GM21360 (cell line): ENCODE data around the gene KLHL17.
A peak's percentile ranks its signal among the peaks of the same experiment; 100 is the strongest.

ENCODE experiments used
- ATAC-seq: cut with Tn5 transposase; IDR thresholded peaks from one replicate; pipeline ENCODE4 v1.9.1; 2021; ENCODE audit warnings: mild to moderate bottlenecking, moderate library complexity; ENCODE audit not compliant: unreplicated experiment

The KLHL17 gene

DNA sequence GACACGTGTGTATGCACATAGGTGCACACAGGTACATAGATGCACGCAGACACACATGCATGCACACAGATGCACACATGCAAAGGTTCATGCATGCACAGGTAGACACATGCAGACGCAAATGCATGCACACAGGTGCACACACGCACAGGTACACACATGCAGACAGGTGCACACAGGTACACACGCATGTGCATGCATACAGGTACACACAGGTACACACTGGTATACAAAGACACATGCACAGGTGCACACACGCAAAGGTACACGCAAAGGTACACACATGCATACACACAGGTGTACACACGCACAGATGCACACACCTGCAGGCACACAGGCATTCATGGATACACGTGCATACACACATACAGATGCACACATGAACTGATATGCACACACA lies 10.1 kb upstream of the KLHL17 start:
- no peak for ATAC-seq

GRCh38 chr1:950881-951280 lies 9.5 kb upstream of the KLHL17 start:
- ATAC-seq = no peak

- no peak for ATAC-seq
These were observed 9.0 kb upstream of the KLHL17 start for GRCh38 chr1:951364-951763.

DNA sequence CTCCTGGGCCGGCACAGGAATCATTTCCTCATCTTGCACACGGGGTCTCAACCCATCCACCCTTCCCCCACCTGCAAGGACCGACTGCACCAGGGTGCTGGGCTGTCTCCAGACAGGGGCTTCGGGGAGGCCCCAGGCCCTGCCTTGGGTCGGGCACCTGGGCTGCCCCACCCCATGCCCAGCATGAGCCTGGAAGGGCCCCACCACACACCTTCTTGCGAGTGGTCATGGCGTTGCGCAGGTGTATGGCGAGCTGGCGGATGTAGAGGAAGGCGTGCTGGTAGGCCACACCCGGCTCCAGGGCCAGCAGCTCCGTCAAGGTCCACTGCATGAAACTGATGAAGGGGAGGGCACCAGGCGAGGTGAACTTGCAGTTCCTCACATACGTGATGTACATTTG lies 8.2 kb upstream of the KLHL17 start:
- ATAC-seq = no peak

DNA sequence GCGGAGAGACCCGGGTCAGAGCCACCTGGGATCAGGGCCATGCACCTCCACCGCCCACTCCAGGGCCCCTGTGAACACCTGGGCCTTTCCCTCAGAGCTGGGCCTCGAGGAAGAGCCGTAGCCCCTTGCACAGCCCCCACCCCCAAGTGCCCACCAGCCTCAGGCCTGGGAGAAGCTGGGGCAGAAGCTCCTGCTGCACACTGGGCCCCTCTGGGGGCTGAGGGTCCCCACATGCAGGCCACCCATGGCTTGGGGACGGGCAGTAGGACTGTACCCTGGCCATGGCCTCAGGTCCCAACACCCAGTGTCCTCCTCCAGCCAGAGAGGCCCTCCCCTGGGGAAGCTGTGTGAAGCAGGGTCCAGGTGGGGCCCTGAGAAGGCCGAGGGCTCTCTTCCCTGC lies 7.8 kb upstream of the KLHL17 start:
- ATAC-seq = no peak

DNA sequence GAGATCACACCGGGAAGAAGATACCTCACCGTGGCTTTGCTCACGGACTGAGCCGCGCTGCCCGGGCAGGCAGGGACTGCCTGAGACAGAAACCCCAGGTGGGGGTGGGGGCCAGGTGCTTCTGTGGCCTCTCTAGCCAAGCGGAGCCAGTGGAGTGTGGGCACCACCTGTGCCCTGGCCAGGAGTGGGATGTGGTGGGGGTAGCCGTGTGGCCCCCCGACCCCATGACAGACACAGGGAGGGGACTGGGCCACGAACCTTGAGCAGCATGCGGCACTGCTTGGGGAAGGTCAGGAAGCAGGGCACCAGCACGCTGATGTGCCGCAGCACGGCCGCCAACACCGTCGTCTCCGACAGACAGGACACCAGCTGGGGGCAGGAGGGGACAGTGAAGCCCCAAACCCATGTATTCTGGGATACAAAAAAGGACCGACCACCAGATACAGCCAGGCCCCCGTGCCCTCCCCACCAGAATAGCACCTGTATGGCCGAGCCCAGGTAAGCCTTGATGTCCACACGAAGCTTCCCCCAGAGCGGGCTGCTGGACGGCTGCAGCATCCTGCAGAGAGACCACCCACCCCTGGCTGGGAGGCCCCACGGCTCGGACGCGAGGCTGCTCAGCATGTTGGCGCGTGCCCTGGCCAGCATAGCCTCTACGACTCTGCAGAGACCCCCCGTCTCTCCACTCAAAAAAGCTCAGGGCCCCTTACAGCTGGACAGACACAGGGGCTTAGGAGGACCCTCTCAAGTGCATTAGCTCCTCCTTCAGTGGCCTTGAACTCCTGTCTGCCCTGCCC lies 6.7 kb upstream of the KLHL17 start:
- ATAC-seq = no peak

DNA sequence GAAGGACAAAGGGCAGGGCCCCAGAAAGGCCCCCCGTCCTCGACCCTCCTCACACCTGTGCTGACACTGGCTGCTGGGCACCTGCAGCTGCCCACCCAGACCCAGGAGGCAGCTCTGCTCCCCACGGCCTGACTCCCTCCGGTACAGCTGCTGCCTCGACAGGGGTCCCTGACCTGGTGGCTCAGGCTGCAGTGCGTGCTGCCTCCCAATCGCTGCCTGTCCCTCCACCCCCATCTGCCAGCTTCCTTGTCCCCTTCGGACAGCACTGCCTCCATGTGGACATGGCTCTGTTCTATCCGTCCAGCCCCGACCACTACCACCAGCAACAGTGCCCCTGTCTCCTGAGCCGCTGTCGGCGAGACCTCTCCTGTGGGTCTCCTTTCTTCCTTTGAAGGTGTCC lies 5.5 kb upstream of the KLHL17 start:
- ATAC-seq = no peak

- no peak for ATAC-seq
These were observed 4.9 kb upstream of the KLHL17 start for GRCh38 chr1:955474-955873.

DNA sequence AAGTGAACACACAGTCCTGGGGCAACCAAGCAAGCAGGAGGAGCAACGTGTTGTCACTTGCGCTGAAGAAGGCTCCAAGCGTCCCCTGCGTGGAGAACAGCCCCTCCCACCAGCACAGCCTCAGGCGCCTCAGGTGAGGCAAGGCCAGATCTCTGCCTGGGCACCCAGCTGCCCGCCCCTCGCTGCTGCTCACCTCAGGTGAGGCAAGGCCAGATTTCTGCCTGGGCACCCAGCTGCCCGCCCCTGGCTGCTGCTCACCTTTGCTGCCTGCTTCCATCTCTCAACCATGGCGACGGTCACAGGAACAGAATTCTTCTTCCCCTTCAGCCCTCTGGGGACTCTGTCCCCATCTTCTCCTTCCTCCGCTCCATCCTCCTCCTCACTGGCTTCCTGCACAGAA lies 3.7 kb upstream of the KLHL17 start:
- no peak for ATAC-seq

DNA sequence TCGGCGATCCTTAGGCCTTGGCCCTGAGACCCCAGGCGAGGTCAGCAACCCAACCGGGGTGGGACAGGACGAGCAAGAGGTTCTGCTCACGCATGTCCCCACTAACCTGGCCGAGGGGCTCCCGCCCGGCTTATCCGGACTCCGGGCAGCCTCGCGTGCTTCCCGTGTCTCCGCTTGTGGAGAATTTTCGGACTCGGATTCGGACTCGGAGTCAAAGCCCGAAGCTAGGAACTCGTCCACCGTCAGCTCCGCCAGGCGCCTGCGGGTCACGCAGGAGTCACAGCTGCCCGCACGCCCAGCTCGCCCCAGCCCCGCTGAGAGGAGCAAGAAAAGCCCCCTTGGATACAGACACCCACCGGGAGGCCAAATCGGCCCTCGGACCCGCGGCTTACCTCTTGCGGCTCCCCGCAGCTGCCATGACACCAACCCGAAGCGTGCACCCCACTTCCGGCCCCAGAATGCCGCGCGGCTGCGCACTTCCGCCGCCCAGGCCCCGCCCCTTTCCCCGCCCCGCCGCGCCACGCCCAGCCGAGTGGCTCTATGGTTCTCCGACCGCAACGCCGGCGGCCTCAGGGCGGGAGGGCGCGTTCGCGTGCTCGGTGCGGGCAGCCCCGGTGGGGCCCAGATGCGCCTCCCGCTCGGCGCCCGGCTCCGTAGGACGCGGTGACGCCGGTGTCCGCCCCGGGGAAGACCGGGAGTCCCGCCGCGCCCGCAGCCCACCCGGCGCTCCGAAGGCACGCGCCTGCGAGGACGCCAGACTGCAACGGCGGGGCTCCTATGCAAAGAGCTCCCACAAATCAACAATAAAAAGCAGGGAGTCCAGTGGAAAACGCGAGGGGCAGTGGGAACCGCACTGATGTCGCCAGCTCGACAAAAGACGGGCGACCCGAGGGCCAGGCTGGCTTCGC lies 1.3 kb upstream of the KLHL17 start, which contains the start of gene NOC2L:
NOC2L (minus strand) TSS at position 434 of the 908 bp plus-strand sequence; CDS start at position 418, 16 bp downstream.
- ATAC-seq = peak; percentile 65

- no peak for ATAC-seq
These were observed 537 bp upstream of the KLHL17 start for GRCh38 chr1:959731-960362.

DNA sequence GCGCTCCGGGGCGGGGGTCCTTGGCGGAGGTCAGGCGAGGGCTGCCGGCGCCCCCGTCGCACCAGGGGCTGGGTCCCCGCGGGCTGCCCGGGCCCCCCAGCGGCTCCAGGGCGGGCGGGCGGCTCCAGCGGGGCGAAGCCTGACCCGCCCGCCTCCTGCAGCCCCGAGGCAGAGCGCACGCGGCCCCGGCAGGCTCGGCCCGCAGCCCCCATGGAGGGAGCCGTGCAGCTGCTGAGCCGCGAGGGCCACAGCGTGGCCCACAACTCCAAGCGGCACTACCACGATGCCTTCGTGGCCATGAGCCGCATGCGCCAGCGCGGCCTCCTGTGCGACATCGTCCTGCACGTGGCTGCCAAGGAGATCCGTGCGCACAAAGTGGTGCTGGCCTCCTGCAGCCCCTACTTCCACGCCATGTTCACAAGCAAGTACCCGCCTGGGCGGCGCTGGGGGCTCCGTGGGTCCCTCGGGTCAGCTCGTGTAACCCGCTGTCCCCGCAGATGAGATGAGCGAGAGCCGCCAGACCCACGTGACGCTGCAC lies 817 bp downstream of the KLHL17 start:
- no peak for ATAC-seq

GRCh38 chr1:962381-963300 lies 2.3 kb downstream of the KLHL17 start:
- ATAC-seq = no peak

DNA sequence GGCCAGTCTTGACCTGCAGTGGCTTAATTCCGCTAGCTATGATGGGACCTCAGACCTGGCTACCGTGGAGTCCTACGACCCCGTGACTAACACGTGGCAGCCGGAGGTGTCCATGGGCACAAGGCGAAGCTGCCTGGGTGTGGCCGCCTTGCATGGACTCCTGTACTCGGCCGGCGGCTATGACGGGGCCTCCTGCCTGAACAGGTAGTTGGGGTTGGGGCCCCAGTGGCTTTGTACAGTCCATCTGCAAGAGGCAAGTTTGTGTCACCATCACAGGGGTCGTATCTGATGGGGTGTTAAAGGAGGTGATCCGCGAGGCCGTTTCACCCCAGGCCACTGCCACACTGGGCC lies 2.9 kb downstream of the KLHL17 start:
- ATAC-seq = no peak

- ATAC-seq = no peak
These were observed 3.6 kb downstream of the KLHL17 start for GRCh38 chr1:963746-964525.

GRCh38 chr1:964691-965525 lies 4.5 kb downstream of the KLHL17 start:
- no peak for ATAC-seq

DNA sequence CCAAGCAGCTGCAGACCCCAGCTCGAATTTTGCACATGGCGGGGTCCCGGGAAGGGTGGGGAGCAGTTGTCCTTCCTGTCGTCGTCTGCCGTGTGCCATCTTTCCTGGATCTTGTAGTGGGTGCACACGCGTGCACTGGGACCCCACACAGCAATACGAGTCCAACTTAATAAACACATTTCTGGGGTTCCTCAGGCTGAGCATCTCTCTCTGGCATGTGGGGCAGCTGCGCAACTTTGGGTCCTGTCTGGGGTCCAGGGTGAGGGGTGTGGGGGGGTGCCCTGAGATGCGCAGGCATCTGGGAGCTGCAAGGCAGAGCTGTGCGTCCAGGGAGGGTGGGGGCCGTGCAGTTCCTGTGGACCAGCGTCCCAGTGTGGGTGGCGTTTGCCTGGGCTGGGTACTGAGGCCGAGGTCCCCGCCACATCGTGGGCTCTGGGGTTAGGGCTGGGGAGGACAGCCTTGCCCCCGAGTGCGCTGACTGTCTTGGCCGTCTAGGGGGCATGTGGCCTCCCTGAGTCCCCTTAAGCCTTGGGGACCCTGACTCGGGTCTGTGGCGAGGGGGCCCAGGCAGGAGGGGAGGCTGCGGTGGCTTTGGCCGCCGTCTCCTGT lies 5.2 kb downstream of the KLHL17 start:
- ATAC-seq = no peak

GRCh38 chr1:966135-966703 lies 5.8 kb downstream of the KLHL17 start, which contains the start of gene PLEKHN1:
Gene PLEKHN1, plus strand, starts transcription at chr1:966482. Its CDS starts 50 bp downstream, at chr1:966532.
- peak; percentile 28 for ATAC-seq
